Measurements from ENCODE around the gene DMTF1. TPM values are rescaled to one million over a fixed set of nuclear protein-coding genes. Genes with fewer than 3 reads are reported as not detected.

Gene DMTF1
- total and polyA plus RNA-seq, 9 of the 15 experiments (the other 6 are each of a cell fraction or from before 2014, with no cell fraction given) = 25.7 to 208 (median 74.7) TPM

DNA sequence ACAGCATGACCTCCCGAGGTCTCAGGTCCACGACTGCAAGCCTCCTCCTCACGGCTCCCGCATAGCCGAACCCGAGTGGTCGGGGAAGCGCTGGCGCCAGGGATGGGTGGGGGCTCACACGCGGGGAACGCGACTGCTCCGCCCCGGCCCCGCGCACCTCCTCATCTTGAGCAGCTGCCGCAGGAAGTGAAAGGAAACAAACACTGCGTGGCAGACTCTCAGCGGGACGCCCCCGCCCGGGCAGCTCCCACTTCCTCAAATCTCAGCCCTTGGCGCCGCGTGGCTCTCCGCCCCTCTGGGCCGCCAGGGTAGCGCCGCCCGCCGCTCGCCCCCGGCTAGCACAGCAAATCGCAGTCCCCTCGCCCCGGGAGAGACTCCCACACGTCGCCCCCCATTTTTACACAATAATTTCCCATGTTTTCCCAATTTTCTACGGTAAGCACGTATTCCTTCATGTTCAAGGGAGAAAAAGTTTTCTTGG lies 67.3 kb downstream of the DMTF1 start, which contains the start of gene TMEM243 (continued):
- TF ChIP-seq, protein P1, sequence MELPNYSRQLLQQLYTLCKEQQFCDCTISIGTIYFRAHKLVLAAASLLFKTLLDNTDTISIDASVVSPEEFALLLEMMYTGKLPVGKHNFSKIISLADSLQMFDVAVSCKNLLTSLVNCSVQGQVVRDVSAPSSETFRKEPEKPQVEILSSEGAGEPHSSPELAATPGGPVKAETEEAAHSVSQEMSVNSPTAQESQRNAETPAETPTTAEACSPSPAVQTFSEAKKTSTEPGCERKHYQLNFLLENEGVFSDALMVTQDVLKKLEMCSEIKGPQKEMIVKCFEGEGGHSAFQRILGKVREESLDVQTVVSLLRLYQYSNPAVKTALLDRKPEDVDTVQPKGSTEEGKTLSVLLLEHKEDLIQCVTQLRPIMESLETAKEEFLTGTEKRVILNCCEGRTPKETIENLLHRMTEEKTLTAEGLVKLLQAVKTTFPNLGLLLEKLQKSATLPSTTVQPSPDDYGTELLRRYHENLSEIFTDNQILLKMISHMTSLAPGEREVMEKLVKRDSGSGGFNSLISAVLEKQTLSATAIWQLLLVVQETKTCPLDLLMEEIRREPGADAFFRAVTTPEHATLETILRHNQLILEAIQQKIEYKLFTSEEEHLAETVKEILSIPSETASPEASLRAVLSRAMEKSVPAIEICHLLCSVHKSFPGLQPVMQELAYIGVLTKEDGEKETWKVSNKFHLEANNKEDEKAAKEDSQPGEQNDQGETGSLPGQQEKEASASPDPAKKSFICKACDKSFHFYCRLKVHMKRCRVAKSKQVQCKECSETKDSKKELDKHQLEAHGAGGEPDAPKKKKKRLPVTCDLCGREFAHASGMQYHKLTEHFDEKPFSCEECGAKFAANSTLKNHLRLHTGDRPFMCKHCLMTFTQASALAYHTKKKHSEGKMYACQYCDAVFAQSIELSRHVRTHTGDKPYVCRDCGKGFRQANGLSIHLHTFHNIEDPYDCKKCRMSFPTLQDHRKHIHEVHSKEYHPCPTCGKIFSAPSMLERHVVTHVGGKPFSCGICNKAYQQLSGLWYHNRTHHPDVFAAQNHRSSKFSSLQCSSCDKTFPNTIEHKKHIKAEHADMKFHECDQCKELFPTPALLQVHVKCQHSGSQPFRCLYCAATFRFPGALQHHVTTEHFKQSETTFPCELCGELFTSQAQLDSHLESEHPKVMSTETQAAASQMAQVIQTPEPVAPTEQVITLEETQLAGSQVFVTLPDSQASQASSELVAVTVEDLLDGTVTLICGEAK (IDR thresholded peaks at IDR 0.05) = no peak; the same call in 1 of the 2 replicates
- TF ChIP-seq, protein P1 (CRISPR knock-in tag; IDR thresholded peaks at IDR 0.05) = no peak
- TF ChIP-seq GTF2A2 (tag; IDR thresholded peaks at IDR 0.05) = no peak
- TF ChIP-seq ZNF239 (CRISPR knock-in tag; IDR thresholded peaks at IDR 0.05) = no peak
- TF ChIP-seq, protein P2, sequence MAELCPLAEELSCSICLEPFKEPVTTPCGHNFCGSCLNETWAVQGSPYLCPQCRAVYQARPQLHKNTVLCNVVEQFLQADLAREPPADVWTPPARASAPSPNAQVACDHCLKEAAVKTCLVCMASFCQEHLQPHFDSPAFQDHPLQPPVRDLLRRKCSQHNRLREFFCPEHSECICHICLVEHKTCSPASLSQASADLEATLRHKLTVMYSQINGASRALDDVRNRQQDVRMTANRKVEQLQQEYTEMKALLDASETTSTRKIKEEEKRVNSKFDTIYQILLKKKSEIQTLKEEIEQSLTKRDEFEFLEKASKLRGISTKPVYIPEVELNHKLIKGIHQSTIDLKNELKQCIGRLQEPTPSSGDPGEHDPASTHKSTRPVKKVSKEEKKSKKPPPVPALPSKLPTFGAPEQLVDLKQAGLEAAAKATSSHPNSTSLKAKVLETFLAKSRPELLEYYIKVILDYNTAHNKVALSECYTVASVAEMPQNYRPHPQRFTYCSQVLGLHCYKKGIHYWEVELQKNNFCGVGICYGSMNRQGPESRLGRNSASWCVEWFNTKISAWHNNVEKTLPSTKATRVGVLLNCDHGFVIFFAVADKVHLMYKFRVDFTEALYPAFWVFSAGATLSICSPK (IDR thresholded peaks at IDR 0.05; ENCODE audit: borderline replicate concordance) = no peak
- no peak for TF ChIP-seq ZFP36 (IDR thresholded peaks at IDR 0.05; ENCODE audit: low read depth, low read length, partially characterized antibody)
- TF ChIP-seq NR2C2 (CRISPR knock-in tag; IDR thresholded peaks at IDR 0.05) = no peak
- 0 out of 2 replicates have a peak, but pooled peaks have one; percentile 23 for TF ChIP-seq NR2C2 (tag; IDR thresholded peaks at IDR 0.05)
- TF ChIP-seq, protein P3, sequence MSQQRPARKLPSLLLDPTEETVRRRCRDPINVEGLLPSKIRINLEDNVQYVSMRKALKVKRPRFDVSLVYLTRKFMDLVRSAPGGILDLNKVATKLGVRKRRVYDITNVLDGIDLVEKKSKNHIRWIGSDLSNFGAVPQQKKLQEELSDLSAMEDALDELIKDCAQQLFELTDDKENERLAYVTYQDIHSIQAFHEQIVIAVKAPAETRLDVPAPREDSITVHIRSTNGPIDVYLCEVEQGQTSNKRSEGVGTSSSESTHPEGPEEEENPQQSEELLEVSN (IDR thresholded peaks at IDR 0.05; ENCODE audit: borderline replicate concordance in 1 of 2, extremely low read depth in 1 of 2, insufficient read depth in 1 of 2, insufficient read length in 1 of 2, low read depth in 1 of 2, low read length in 1 of 2, poor library complexity in 1 of 2, severe bottlenecking in 1 of 2) = peak; percentile 54 to 89
- no peak for TF ChIP-seq RAD51 (IDR thresholded peaks at IDR 0.05; ENCODE audit: borderline replicate concordance, low read depth)
- TF ChIP-seq HIVEP1 (CRISPR knock-in tag; IDR thresholded peaks at IDR 0.05) = no peak
- no peak for TF ChIP-seq GATA2 (CRISPR knock-in tag; IDR thresholded peaks at IDR 0.05)
- no peak for TF ChIP-seq CHD4 (IDR thresholded peaks at IDR 0.05; ENCODE audit: insufficient read depth, insufficient replicate concordance, low read depth, low read length, poor library complexity, severe bottlenecking)
- TF ChIP-seq POU5F1 (IDR thresholded peaks at IDR 0.05; ENCODE audit: borderline replicate concordance, low read depth, low read length, partially characterized antibody) = no peak
- peak; percentile 17; the same call in 1 of the 2 replicates for TF ChIP-seq NFIC (IDR thresholded peaks at IDR 0.05)
- TF ChIP-seq ZNF778 (CRISPR knock-in tag; IDR thresholded peaks at IDR 0.05) = no peak
- TF ChIP-seq TCFL5 (CRISPR knock-in tag; conservative IDR thresholded peaks at IDR 0.05) = no peak

Measured in K562 (cell line).